Urinary bladder (tissue), 4 donors: ENCODE data around the gene ZNF860. TPM values are rescaled to one million over a fixed set of nuclear protein-coding genes. Genes with fewer than 3 reads are reported as not detected.
"Not testable (repeated sequence)": the region's sequence is repeated elsewhere in the genome, so short reads cannot be mapped to it uniquely, and the experiment has no call there.

ENCODE experiments used
- DNase-seq: peaks from one replicate; pipeline ENCODE4 v3.0.0-alpha.2; 2015; ENCODE audit errors: extremely low spot score
- H3K27ac ChIP-seq: one replicate; pipeline ENCODE4 v1.5.1; 2013; ENCODE audit warnings: low read depth, mild to moderate bottlenecking, moderate library complexity
- H3K36me3 ChIP-seq: one replicate; pipeline ENCODE4 v1.6.1; 2013; ENCODE audit warnings: mild to moderate bottlenecking, moderate library complexity; ENCODE audit not compliant: insufficient read depth
- H3K4me1 ChIP-seq: one replicate; pipeline ENCODE4 v1.6.1; 2013; ENCODE audit warnings: mild to moderate bottlenecking, moderate library complexity; ENCODE audit not compliant: insufficient read depth
- H3K4me3 ChIP-seq: one replicate; pipeline ENCODE4 v1.5.1; 2013; ENCODE audit warnings: low read depth, low read length
- WGBS: extraction: QIAGEN DNeasy Blood & Tissue Kit; methylation state at CpG from one replicate; pipeline ENCODE4 v1.1.7; 2013; 5-methylcytosine and 5-hydroxymethylcytosine counted together
- polyA plus RNA-seq: library from polyadenylated mRNA; stranded (reverse); fragments of 200-250 nt; gene quantifications from one replicate; pipeline ENCODE4 v1.2.3, GENCODE V29; 2013
- total RNA-seq: library from RNA; depleted of rRNA; stranded (reverse); fragments of >200 nt; gene quantifications from one replicate; pipeline ENCODE4 v1.2.3, GENCODE V29; 2014
- donor health status: healthy with polysubstance abuse.
- donor health status: healthy.

Gene ZNF860
- total and polyA plus RNA-seq, 2 donors, result 2.4 to 9.6 TPM

DNA sequence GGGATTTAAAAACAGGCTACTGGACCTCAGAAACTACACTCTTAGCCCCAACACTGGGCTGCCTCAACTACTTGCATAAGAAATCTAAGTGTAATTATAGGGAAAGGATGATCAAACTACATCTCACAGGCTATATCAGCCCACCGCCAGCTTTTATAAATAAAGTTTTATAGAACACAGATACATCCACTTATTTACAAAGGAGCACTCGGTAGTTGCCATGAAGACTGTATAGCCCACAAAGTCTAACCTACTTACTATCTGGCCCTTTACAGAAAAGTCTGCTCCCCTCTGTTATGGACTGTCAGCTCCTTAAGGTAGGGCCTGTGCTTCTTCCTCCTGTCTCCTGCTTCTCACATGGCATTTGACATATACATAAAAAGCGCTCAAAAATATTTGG is 9.9 kb upstream of the ZNF860 start:
- Histone ChIP-seq H3K36me3 (no peaks in the 10 kb centered on the region), H3K27ac (no peak overlapping the region), H3K4me3 (no peak overlapping the region), H3K4me1 (no peaks in the 10 kb centered on the region)
- WGBS, result 95% methylated on average over 3 of the region's 3 CpGs
- DNase-seq, result no peak

DNA sequence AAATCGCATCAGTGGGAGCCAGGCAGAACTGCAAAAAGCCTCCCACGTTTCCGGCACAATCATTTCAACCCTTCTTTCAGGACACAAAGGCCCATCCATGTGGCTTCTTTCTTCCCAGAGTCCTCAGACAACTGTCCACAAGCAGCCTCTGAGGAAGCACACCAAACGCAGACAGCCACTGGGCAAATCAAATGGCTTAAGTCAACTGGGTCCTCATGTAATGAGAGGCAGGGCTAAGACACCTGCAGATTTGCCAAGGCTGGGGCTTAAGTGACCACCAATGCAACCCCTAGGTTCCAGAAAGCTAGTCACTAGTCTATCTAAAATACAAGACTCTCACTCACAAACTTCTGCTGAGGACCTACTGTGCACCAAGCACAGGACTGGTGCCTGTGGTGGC is 8.5 kb upstream of the ZNF860 start:
- no peak overlapping the region for H3K27ac ChIP-seq
- H3K36me3 ChIP-seq, result no peaks in the 10 kb centered on the region
- WGBS, result 35% methylated on average over 4 of the region's 4 CpGs
- no peak overlapping the region for H3K4me3 ChIP-seq
- DNase-seq, result no peak
- H3K4me1 ChIP-seq, result no peaks in the 10 kb centered on the region

DNA sequence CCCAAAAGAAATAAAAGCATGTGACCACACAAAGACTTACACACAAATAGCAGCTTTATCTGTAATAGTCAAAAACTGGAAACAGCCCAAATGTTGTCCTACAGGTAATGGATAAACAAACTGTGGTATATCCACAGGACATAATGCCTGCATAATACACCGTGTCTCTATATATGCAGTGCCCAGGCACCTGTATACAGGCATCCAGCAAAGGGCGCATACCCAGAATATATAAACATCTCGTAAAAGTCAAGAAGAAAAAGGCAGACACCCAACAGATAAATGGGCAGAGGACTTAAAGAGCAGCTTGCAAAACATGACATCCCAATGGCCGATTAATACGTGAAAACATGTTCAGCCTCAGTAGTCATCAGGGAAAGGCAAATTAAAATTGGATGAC is 7.7 kb upstream of the ZNF860 start:
- Histone ChIP-seq H3K27ac (no peak overlapping the region), H3K36me3 (no peaks in the 10 kb centered on the region)

DNA sequence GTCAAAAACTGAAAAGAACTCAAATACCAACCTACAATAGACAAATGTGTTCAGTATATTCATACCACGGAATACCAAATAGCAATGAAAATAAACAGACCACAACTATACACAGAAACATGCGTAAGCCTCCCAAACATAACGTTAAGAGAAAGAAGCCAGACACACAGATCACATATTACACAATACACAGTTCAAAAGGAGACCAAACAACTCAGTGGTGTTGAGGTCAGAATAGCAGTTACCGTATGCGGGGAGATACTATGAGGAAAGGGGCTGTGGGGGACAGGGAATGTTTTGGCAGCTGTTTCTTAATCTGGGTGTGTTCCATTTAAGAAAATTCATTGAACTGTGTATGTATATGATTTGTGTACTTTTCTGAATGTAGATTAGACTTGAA is 7.1 kb upstream of the ZNF860 start:
- Histone ChIP-seq H3K36me3 (no peaks in the 10 kb centered on the region), H3K4me1 (no peaks in the 10 kb centered on the region), H3K4me3 (no peak overlapping the region), H3K27ac (no peak overlapping the region)
- no peak for DNase-seq
- WGBS, result 39% methylated on average over 5 of the region's 5 CpGs

More for the DNA sequence above, 7.7 kb upstream of the ZNF860 start:
- Histone ChIP-seq H3K4me1 (no peaks in the 10 kb centered on the region), H3K4me3 (no peak overlapping the region)
- 54% methylated on average over 5 of the region's 5 CpGs for WGBS
- no peak for DNase-seq

DNA sequence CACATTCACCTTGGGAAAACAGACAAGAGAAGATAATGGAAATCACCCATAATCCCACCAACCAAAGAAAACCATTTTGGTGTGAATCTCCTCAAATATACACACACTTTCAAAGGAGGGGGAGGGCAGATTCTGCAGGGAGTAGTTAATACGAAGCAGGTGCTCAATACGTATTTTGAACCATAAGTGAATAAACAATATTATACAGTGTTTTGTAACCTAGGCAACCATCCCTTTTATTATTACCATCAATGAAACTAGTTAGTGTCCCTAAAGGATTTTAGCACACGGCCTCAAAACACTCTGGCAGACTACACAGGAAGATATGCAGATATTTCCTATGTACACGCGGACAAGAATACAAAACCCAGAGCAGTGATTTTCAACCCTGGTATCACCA is 6.6 kb upstream of the ZNF860 start:
- no peak for DNase-seq
- no peak overlapping the region for H3K4me3 ChIP-seq
- 49% methylated on average over 5 of the region's 5 CpGs for WGBS
- no peaks in the 10 kb centered on the region for H3K4me1 ChIP-seq
- no peaks in the 10 kb centered on the region for H3K36me3 ChIP-seq
- no peak overlapping the region for H3K27ac ChIP-seq

DNA sequence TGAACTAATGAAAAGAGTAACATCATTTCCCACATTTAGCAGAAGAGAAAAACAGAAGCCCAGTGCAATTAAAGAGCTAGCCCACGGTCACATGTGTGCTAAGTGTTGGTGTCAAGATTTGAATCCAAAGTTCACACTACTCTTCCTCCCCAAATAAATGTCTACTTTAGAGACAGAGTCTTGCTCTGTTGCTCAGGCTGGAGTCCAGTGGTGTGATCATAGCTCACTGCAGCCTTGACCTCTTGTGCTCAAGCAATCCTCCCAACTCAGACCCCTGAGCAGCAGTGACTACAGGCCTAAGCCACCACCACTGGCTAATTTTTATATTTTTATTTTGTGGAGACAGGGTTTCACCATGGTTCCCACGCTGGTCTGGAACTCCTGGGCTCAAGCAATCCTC is 5.2 kb upstream of the ZNF860 start:
- Histone ChIP-seq H3K27ac (no peak overlapping the region), H3K4me1 (no peaks in the 10 kb centered on the region), H3K36me3 (no peaks in the 10 kb centered on the region), H3K4me3 (no peak overlapping the region)
- 90% methylated on average over 2 of the region's 2 CpGs for WGBS
- no peak for DNase-seq

DNA sequence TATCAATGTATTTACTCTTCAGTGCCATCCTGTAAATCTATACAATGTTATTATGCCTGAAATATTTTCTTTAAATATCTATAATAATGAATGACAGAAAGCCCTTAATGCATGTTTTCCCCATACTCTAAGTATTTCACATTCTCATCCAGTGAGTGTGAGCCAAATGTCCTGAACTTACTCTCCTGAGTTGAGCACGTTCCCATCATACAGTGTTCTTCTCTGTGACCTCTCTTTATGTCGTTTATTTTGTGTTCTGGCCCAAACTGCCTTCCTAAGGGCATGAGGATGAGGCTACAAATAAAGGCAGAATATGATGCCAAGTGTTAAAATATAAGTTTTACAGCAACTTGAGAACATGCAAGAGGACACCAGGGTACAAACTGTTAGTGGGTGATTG is 3.8 kb upstream of the ZNF860 start:
- WGBS, result 47% methylated on average over 2 of the region's 2 CpGs
- DNase-seq, result no peak
- H3K4me3 ChIP-seq, result no peak overlapping the region
- H3K4me1 ChIP-seq, result no peaks in the 10 kb centered on the region
- no peaks in the 10 kb centered on the region for H3K36me3 ChIP-seq
- H3K27ac ChIP-seq, result no peak overlapping the region

DNA sequence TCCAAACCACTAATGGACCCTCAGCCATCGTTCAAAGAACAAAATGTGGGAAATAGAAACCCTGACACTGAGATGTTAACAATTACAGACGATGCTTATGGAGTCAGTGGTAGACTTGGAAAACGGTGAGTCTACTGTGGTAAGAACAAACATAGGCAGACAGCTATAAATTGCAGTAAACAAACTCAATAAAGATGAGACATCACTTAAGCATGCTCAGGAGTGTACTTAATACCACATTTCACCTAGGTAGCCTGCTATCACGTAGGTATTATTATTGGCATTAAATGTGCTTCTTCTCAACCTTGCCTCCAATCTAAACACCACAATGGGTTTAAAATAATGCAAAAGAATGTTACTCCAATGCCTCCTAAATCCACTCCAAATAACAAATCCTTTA is 3.0 kb upstream of the ZNF860 start:
- Histone ChIP-seq H3K4me3 (no peak overlapping the region), H3K27ac (no peak overlapping the region), H3K4me1 (no peaks in the 10 kb centered on the region), H3K36me3 (no peaks in the 10 kb centered on the region)
- WGBS, result 48% methylated on average over 4 of the region's 4 CpGs
- DNase-seq, result no peak

DNA sequence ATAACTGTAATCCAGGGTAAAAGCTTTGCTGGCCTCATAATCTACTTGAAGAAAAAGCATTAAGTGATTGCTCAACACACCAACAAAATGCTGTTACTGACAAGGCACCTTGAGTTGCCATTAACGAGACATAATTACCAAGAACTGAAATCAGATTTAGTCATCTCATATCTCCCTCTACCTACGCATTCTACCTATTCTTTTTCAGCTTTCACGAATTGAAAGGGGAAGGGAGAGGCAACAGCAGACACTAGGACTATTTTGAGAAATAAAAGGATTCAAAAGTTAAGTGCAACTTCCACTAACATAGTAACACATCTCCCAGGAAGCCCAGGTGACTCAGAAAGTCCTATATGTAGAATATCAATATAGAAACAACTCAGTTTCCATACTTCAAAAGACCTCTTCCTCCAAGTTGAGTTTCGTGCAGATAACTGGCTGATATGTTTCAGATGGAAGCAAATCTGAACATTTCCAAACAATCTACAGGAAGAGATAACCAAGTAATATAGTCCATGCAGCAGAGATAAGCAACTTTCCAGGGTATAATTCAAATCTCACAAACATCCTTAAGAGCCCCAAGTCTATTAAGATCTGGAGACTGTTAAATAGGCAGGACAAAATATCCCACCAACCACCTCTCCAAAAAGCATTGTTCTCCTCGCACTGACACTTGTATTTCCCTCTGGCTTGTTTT is 2.4 kb upstream of the ZNF860 start:
- Histone ChIP-seq H3K4me1 (no peaks in the 10 kb centered on the region), H3K4me3 (peak overlapping the region; percentile 81), H3K36me3 (no peaks in the 10 kb centered on the region), H3K27ac (no peak overlapping the region)
- no peak for DNase-seq
- WGBS, result 37% methylated on average over 5 of the region's 5 CpGs

DNA sequence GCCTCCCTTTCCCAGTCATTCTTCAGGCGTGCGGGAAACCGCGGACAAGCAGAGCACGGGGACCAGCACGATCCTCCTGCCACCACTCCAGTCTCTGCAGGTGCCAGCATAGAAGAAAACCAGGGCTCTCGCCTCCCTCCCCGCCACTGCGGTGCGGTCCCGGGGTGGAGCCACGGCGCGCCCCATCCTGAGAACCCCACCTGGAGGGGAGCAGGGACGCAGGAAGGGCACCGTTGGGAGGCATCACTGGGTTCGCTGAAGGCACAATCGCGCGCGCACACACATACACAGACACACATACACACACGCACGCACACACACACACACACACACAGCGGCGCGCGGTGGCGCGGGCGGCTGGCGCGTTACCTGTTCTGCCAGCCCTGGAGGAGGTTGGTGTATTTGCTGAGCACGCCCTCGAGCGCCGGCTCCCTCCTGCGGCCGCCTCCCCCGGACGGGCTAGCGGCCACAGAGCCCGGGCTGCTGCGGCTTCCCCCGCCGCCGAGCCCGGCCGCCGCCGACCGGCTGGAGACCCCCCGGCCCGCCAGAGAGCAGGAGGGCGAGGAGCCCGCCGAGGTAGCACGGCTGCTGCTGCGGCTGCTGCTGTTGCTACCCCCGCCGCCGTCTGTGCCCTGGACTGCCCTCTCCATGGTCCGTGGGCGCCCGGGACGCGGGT is 882 bp upstream of the ZNF860 start:
- Histone ChIP-seq H3K4me3 (peak overlapping the region; percentile 81), H3K4me1 (no peaks in the 10 kb centered on the region), H3K36me3 (no peaks in the 10 kb centered on the region), H3K27ac (peak overlapping the region; percentile 86)
- no peak for DNase-seq
- WGBS, result under 1% methylated on average over 66 of the region's 66 CpGs

DNA sequence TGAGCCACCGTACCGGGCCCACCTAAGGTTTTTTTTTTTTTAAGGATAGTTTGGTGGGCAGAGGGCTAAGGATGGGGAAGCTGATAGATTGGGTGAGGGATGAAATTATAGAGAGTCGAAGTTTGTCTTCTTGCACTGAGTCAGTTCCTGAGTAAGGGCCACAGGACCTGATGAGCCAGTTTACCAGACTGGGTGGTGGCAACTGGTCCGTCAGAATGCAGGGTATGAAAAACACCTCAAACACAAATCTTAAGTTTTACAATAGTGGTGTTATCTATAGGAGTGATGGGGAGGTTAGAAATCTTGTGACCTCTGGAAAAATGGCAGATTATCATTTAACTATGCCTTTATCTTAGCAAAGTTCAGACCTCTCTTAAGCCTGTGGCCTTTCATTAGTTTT is 2.8 kb downstream of the ZNF860 start:
- DNase-seq, result no peak
- H3K4me1 ChIP-seq, result no peaks in the 10 kb centered on the region
- H3K36me3 ChIP-seq, result no peaks in the 10 kb centered on the region
- no peak overlapping the region for H3K27ac ChIP-seq
- 93% methylated on average over 4 of the region's 4 CpGs for WGBS
- H3K4me3 ChIP-seq, result no peak overlapping the region

DNA sequence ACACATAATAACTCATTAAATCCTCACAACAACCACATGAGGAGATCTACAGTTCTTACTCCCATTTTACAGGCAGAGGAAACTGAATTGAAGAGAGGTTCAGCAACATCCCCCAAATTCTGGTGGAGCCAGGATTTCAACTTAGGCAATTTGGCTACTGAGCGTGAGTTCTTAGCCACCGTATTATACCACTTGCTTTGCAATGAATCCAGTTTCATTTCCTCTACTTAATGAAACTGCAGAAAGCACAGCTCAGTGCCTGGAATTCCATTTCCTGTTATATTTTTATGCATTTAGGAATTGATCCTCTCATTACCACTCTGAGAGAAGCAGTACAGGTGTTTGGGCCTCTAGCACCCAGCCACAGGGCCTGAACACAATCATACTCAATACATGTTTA is 4.3 kb downstream of the ZNF860 start:
- 77% methylated on average over 2 of the region's 2 CpGs for WGBS
- no peak overlapping the region for H3K27ac ChIP-seq
- no peak for DNase-seq
- H3K4me3 ChIP-seq, result no peak overlapping the region
- no peaks in the 10 kb centered on the region for H3K4me1 ChIP-seq
- no peaks in the 10 kb centered on the region for H3K36me3 ChIP-seq

DNA sequence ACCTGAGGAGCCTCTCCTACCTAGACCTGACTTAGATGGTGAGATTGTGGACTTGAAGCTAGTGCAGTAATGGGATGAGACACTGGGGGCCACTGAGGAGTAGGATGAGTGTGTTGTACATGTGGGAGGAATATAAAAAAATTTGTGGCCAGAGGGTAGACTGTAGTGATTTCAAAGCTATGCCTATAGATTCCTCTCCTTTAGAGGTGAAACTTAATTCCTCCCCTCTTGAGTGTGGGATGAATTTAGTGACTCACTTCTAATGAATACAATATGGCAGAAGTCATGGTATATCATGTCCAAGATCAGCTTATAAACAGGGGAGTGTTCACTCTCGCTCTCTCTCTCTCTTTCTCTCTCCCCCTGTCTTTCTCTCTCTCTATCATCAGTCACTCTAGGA is 6.7 kb downstream of the ZNF860 start:
- 100% methylated on average over 1 of the region's 1 CpG for WGBS
- Histone ChIP-seq H3K4me1 (no peaks in the 10 kb centered on the region), H3K4me3 (no peak overlapping the region), H3K27ac (no peak overlapping the region), H3K36me3 (no peaks in the 10 kb centered on the region)
- no peak for DNase-seq

DNA sequence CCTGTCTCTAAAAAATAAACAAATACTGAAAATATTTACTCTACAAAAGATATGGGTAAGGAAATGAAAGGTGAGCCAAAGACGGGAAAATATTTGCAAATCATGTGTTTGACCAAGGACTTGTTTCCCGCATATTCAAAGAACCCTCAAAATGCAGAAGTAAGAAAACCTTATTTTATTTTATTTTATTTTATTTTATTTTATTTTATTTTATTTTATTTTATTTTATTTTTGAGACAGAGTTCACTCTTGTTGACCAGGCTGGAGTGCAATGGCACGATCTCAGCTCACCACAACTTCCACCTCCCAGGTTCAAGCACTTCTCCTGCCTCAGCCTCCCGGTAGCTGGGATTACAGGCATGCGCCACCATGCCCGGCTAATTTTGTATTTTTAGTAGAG is 11.4 kb downstream of the ZNF860 start:
- H3K4me1 ChIP-seq, DNase-seq, H3K4me3 ChIP-seq, H3K36me3 ChIP-seq, H3K27ac ChIP-seq: not testable (repeated sequence)
- 97% methylated on average over 6 of the region's 6 CpGs for WGBS
